Muscle of leg (tissue), 9 donors: ENCODE measurements around the gene SLC3A2. TPM values are rescaled to one million over a fixed set of nuclear protein-coding genes. Genes with fewer than 3 reads are reported as not detected.

Source experiments
- polyA plus RNA-seq, 8 donors: library from polyadenylated mRNA; unstranded; fragments of 120-200 nt; gene quantifications; one replicate each; pipeline versions ENCODE4 v1.2.1 to v1.2.3, GENCODE V29; 2013; ENCODE audit warnings: inconsistent platforms in 1 of 8, low replicate concordance in 1 of 8; ENCODE audit not compliant: insufficient read length in 8 of 8, insufficient read depth in 1 of 8
- total RNA-seq: library from RNA; stranded (reverse); fragments of 120-200 nt; gene quantifications from one replicate; pipeline ENCODE4 v1.2.4, GENCODE V29; 2013

Gene SLC3A2
- total and polyA plus RNA-seq, 9 donors = 38.1 to 55.4 (median 43.0) TPM

Other genes starting within 250 kb of the SLC3A2 start
- gene GANAB, start 234.3 kb upstream of the SLC3A2 start, total RNA-seq = 92.8 TPM
- 100 to 1,000 TPM; 131 to 226 (median 179) TPM for gene GANAB, start 234.3 kb upstream of the SLC3A2 start, polyA plus RNA-seq
- gene INTS5, start 227.6 kb upstream of the SLC3A2 start, total RNA-seq = 7.1 TPM
- gene INTS5, start 227.6 kb upstream of the SLC3A2 start, polyA plus RNA-seq = 10 to 100 TPM in 7 of 8 donors, 1 to 10 TPM in 1; 9.4 to 13.8 (median 12.8) TPM
- gene C11orf98, start 215.7 kb upstream of the SLC3A2 start, total RNA-seq = 33.4 TPM
- 10 to 100 TPM; 34.9 to 40.9 (median 37.8) TPM for gene C11orf98, start 215.7 kb upstream of the SLC3A2 start, polyA plus RNA-seq
- 7.6 TPM for gene CSKMT, start 215.6 kb upstream of the SLC3A2 start, total RNA-seq
- 1 to 10 TPM; 2.6 to 5.0 (median 3.8) TPM for gene CSKMT, start 215.6 kb upstream of the SLC3A2 start, polyA plus RNA-seq
- gene UQCC3, start 209.2 kb upstream of the SLC3A2 start, total RNA-seq = 8.9 TPM
- 1 to 10 TPM; 6.5 to 8.1 (median 7.9) TPM for gene UQCC3, start 209.2 kb upstream of the SLC3A2 start, polyA plus RNA-seq
- 2.8 TPM for gene LBHD1, start 208.6 kb upstream of the SLC3A2 start, total RNA-seq
- 1 to 10 TPM; 4.7 to 8.2 (median 6.2) TPM for gene LBHD1, start 208.6 kb upstream of the SLC3A2 start, polyA plus RNA-seq
- gene UBXN1, start 201.8 kb upstream of the SLC3A2 start, total RNA-seq = 81.6 TPM
- 100 to 1,000 TPM; 155 to 170 (median 162) TPM for gene UBXN1, start 201.8 kb upstream of the SLC3A2 start, polyA plus RNA-seq
- 31.6 TPM for gene LRRN4CL, start 191.4 kb upstream of the SLC3A2 start, total RNA-seq
- 10 to 100 TPM; 13.7 to 21.2 (median 16.3) TPM for gene LRRN4CL, start 191.4 kb upstream of the SLC3A2 start, polyA plus RNA-seq
- gene BSCL2, start 173.5 kb upstream of the SLC3A2 start, total RNA-seq = 26.5 TPM
- gene BSCL2, start 173.5 kb upstream of the SLC3A2 start, polyA plus RNA-seq = 10 to 100 TPM; 18.7 to 26.1 (median 21.5) TPM
- gene GNG3, start 173.2 kb upstream of the SLC3A2 start, total RNA-seq = not detected
- 1 to 10 TPM in 1 of 8 donors, under 1 TPM in 7; 0.28 to 1.5 (median 0.48) TPM for gene GNG3, start 173.2 kb upstream of the SLC3A2 start, polyA plus RNA-seq
- gene HNRNPUL2, start 153.4 kb upstream of the SLC3A2 start, total RNA-seq = 8.6 TPM
- 10 to 100 TPM; 41.0 to 67.5 (median 49.4) TPM for gene HNRNPUL2, start 153.4 kb upstream of the SLC3A2 start, polyA plus RNA-seq
- 29.5 TPM for gene TTC9C, start 152.4 kb upstream of the SLC3A2 start, total RNA-seq
- gene TTC9C, start 152.4 kb upstream of the SLC3A2 start, polyA plus RNA-seq = 10 to 100 TPM; 27.1 to 35.4 (median 29.3) TPM
- gene ZBTB3, start 126.7 kb upstream of the SLC3A2 start, total RNA-seq = 8.0 TPM
- 1 to 10 TPM; 3.4 to 5.6 (median 4.1) TPM for gene ZBTB3, start 126.7 kb upstream of the SLC3A2 start, polyA plus RNA-seq
- gene POLR2G, start 119.3 kb upstream of the SLC3A2 start, total RNA-seq = 115 TPM
- 100 to 1,000 TPM in 2 of 8 donors, 10 to 100 TPM in 6; 83.0 to 115 (median 91.1) TPM for gene POLR2G, start 119.3 kb upstream of the SLC3A2 start, polyA plus RNA-seq
- gene TAF6L, start 109.5 kb upstream of the SLC3A2 start, total RNA-seq = 17.6 TPM
- gene TAF6L, start 109.5 kb upstream of the SLC3A2 start, polyA plus RNA-seq = 10 to 100 TPM; 12.7 to 21.5 (median 17.0) TPM
- gene TMEM179B, start 93.5 kb upstream of the SLC3A2 start, total RNA-seq = 22.1 TPM
- 10 to 100 TPM; 24.4 to 33.8 (median 29.8) TPM for gene TMEM179B, start 93.5 kb upstream of the SLC3A2 start, polyA plus RNA-seq
- 17.2 TPM for gene TMEM223, start 88.9 kb upstream of the SLC3A2 start, total RNA-seq
- gene TMEM223, start 88.9 kb upstream of the SLC3A2 start, polyA plus RNA-seq = 10 to 100 TPM; 15.3 to 19.0 (median 16.3) TPM
- gene NXF1, start 75.5 kb upstream of the SLC3A2 start, total RNA-seq = 24.3 TPM
- gene NXF1, start 75.5 kb upstream of the SLC3A2 start, polyA plus RNA-seq = 10 to 100 TPM; 60.5 to 73.1 (median 66.9) TPM
- 26.8 TPM for gene STX5, start 48.8 kb upstream of the SLC3A2 start, total RNA-seq
- gene STX5, start 48.8 kb upstream of the SLC3A2 start, polyA plus RNA-seq = 10 to 100 TPM; 29.7 to 43.2 (median 36.0) TPM
- gene TEX54, start 48.1 kb upstream of the SLC3A2 start, total RNA-seq = not detected
- not detected for gene TEX54, start 48.1 kb upstream of the SLC3A2 start, polyA plus RNA-seq
- 41.8 TPM for gene WDR74, start 41.3 kb upstream of the SLC3A2 start, total RNA-seq
- 10 to 100 TPM; 28.3 to 40.9 (median 34.1) TPM for gene WDR74, start 41.3 kb upstream of the SLC3A2 start, polyA plus RNA-seq
- 0.04 TPM for gene CHRM1, start 40.5 kb downstream of the SLC3A2 start, total RNA-seq
- under 1 TPM in 5 of 8 donors, not detected in 3; 0.05 to 0.87 (median 0.23) TPM for gene CHRM1, start 40.5 kb downstream of the SLC3A2 start, polyA plus RNA-seq
- gene SLC22A6, start 104.1 kb downstream of the SLC3A2 start, total RNA-seq = not detected
- under 1 TPM in 2 of 8 donors, not detected in 6; 0.05 to 0.20 TPM for gene SLC22A6, start 104.1 kb downstream of the SLC3A2 start, polyA plus RNA-seq
- not detected for gene SLC22A8, start 134.9 kb downstream of the SLC3A2 start, total RNA-seq
- not detected for gene SLC22A8, start 134.9 kb downstream of the SLC3A2 start, polyA plus RNA-seq